ENCODE data around the gene SPATA20. TPM values are rescaled to one million over a fixed set of nuclear protein-coding genes. Genes with fewer than 3 reads are reported as not detected.

Gene SPATA20
- total and polyA plus RNA-seq, 2 donors (not counting 3 experiments of a cell fraction or from before 2014, with no cell fraction given): 42.3 to 51.5 TPM

GRCh38 chr17:50583641-50584040 is 36.7 kb downstream of the SPATA20 start:
- no peaks in the 10 kb centered on the region for H3K9me3 ChIP-seq (replicated peaks; ENCODE audit: control insufficient read depth, insufficient read depth, low read length)
- H3K27me3 ChIP-seq (ENCODE audit: control insufficient read depth in 2 of 2, insufficient read depth in 2 of 2, low read length in 2 of 2): peaks cover 0 to 6% of the 10 kb centered on the region in 2 experiments
- FAIRE-seq: no peak
- intact Hi-C loops (cut with micrococcal nuclease): no loop called here
- POLR2A ChIA-PET: no interaction called here
- no TSS peak for BruUV-seq (replicated peaks)
- CTCF ChIA-PET: interaction anchor here (0.7 kb wide), 1 partner anchor 121 kb away, joined by 3 read pairs; no protein-coding TSS in a partner anchor
- H3K27ac ChIP-seq (ENCODE audit: insufficient read depth, low read depth, low read length): no peak overlapping the region
- dilution Hi-C loops (cut with MboI; ENCODE audit: extremely low pct_ligation_motif_present, low sequenced_read_pairs): no loop called here
- no peaks in the 10 kb centered on the region for H3K4me1 ChIP-seq (ENCODE audit: control insufficient read depth, extremely low read depth, insufficient read depth, low read length)
- no peaks in the 10 kb centered on the region for H3K9me1 ChIP-seq (replicated peaks; ENCODE audit: control insufficient read depth, extremely low read depth, insufficient read depth, low read length)
- TF ChIP-seq CTCF (IDR thresholded peaks at IDR 0.05; ENCODE audit: extremely low read depth in 1 of 2, insufficient read depth in 1 of 2, low read depth in 1 of 2, low read length in 2 of 2) (no peak), MYC (IDR thresholded peaks at IDR 0.05; ENCODE audit: low read depth, low read length) (no peak), EZH2 (IDR thresholded peaks at IDR 0.05; ENCODE audit: borderline replicate concordance, low read depth, low read length, severe bottlenecking) (no peak), GATA2 (IDR thresholded peaks at IDR 0.05; ENCODE audit: insufficient read depth, insufficient read length, low read depth, low read length) (no peak), JUN (IDR thresholded peaks at IDR 0.05; ENCODE audit: borderline replicate concordance, insufficient read depth, insufficient read length, low read depth) (no peak), POLR2AphosphoS5 (IDR thresholded peaks at IDR 0.05; ENCODE audit: insufficient read depth, low read depth, low read length) (no peak), MAX (IDR thresholded peaks at IDR 0.05; ENCODE audit: insufficient read depth, insufficient read length) (no peak), FOS (IDR thresholded peaks at IDR 0.05; ENCODE audit: borderline replicate concordance, insufficient read depth, low read length) (no peak), POLR2A (IDR thresholded peaks at IDR 0.05; ENCODE audit: low read depth, low read length) (no peak)
- H3K36me3 ChIP-seq (ENCODE audit: control insufficient read depth in 2 of 2, extremely low read depth in 1 of 2, insufficient read depth in 2 of 2, low read length in 2 of 2): no peaks in the 10 kb centered on the region
- no peak overlapping the region for H3K4me2 ChIP-seq (ENCODE audit: insufficient read depth, low read length)
- no peak overlapping the region for H3K4me3 ChIP-seq (replicated peaks in 1 of 3; ENCODE audit: insufficient read depth in 1 of 3, low read depth in 1 of 3, low read length in 3 of 3)
- no peak overlapping the region for H3K9ac ChIP-seq (replicated peaks; ENCODE audit: extremely low read depth, insufficient read depth, low read length)
- no peak for DNase-seq (ENCODE audit: low read depth, low spot score)
- H3K79me2 ChIP-seq (ENCODE audit: control insufficient read depth, insufficient read depth, low read length): no peaks in the 10 kb centered on the region
- H4K20me1 ChIP-seq (replicated peaks; ENCODE audit: control insufficient read depth, extremely low read depth, insufficient read depth, low read length): no peaks in the 10 kb centered on the region
- no peak overlapping the region for H2AFZ ChIP-seq (ENCODE audit: low read depth, low read length)

Data from endothelial cell of umbilical vein (primary cell).